ENCODE measurements around the gene SPINK1. TPM values are rescaled to one million over a fixed set of nuclear protein-coding genes. Genes with fewer than 3 reads are reported as not detected.

Gene SPINK1
- total RNA-seq, 1 experiment from 2014 or later, result not detected

GRCh38 chr5:147869112-147869511 lies 37.6 kb upstream of the SPINK1 start:
- Histone ChIP-seq H3K9me3 (ENCODE audit: insufficient read depth, low read depth) (no peaks in the 10 kb centered on the region), H3K79me2 (ENCODE audit: low read depth) (no peaks in the 10 kb centered on the region), H3F3A (ENCODE audit: insufficient read depth, low read depth) (no peaks in the 10 kb centered on the region), H3K27ac (no peak overlapping the region), H3K27me3 (ENCODE audit: insufficient read depth, low read depth) (no peaks in the 10 kb centered on the region), H3K4me2 (no peak overlapping the region), H3K4me1 (replicated peaks; ENCODE audit: insufficient read depth) (no peaks in the 10 kb centered on the region), H3K4me3 (no peak overlapping the region), H2AFZ (no peak overlapping the region), H4K20me1 (ENCODE audit: insufficient read depth) (no peaks in the 10 kb centered on the region), H3K9me2 (ENCODE audit: insufficient read depth) (no peaks in the 10 kb centered on the region), H3K36me3 (ENCODE audit: low read depth) (no peaks in the 10 kb centered on the region)
- POLR2A ChIA-PET (ENCODE audit: unreplicated experiment), result no interaction called here
- CTCF ChIA-PET, result no interaction called here
- BruUV-seq (replicated peaks), result no TSS peak
- no peak for TF ChIP-seq CTCF (conservative IDR thresholded peaks at IDR 0.05)
- no peak for TF ChIP-seq EZH2 (IDR thresholded peaks at IDR 0.05; ENCODE audit: low read depth)
- intact Hi-C loops (cut with micrococcal nuclease; ENCODE audit: unreplicated experiment), result no loop called here
- no peak for DNase-seq

DNA sequence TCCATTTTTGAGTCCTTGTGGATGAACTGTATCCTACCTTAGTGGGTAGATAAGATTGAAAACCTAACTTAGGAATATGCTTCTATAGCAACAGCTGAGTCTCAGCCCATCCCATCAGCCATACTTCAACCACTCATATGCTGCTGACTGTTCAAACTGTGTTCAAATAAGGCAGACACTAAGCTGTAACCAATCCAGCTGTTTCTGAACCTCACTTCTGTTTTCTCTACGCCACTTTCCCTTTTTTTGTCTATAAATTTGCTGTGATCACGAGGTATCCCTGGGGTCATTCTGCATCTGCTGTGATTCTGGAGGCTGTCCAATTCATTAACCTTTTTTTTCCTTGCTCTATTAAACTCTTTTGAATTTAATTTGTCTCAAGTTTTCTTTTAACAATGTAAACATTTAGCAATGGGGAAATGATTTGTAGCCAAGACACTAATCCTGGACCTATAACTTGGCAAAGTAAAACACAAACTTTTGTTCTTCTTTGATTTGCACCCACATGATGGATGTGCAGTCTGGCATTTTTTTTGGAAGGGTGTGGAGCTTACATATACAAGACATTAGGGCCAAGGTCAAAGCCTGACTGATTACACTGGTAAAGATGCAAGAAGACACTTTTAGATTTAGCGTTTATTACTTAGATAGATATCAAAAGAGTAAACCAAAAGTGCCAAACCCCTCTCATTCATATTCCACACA lies 32.1 kb upstream of the SPINK1 start:
- Histone ChIP-seq H3K4me3 (no peak overlapping the region), H3K9me2 (ENCODE audit: insufficient read depth) (no peaks in the 10 kb centered on the region), H3K79me2 (ENCODE audit: low read depth) (no peaks in the 10 kb centered on the region), H4K20me1 (ENCODE audit: insufficient read depth) (no peaks in the 10 kb centered on the region), H2AFZ (no peak overlapping the region), H3K27ac (no peak overlapping the region), H3K9me3 (ENCODE audit: insufficient read depth, low read depth) (no peaks in the 10 kb centered on the region), H3K27me3 (ENCODE audit: insufficient read depth, low read depth) (no peaks in the 10 kb centered on the region), H3F3A (ENCODE audit: insufficient read depth, low read depth) (no peaks in the 10 kb centered on the region), H3K4me1 (replicated peaks; ENCODE audit: insufficient read depth) (no peaks in the 10 kb centered on the region), H3K36me3 (ENCODE audit: low read depth) (no peaks in the 10 kb centered on the region), H3K4me2 (no peak overlapping the region)
- intact Hi-C loops (cut with micrococcal nuclease; ENCODE audit: unreplicated experiment), result no loop called here
- BruUV-seq (replicated peaks), result no TSS peak
- no peak for DNase-seq
- CTCF ChIA-PET, result no interaction called here
- TF ChIP-seq EZH2 (IDR thresholded peaks at IDR 0.05; ENCODE audit: low read depth) (no peak), CTCF (conservative IDR thresholded peaks at IDR 0.05) (no peak)
- POLR2A ChIA-PET (ENCODE audit: unreplicated experiment), result no interaction called here

DNA sequence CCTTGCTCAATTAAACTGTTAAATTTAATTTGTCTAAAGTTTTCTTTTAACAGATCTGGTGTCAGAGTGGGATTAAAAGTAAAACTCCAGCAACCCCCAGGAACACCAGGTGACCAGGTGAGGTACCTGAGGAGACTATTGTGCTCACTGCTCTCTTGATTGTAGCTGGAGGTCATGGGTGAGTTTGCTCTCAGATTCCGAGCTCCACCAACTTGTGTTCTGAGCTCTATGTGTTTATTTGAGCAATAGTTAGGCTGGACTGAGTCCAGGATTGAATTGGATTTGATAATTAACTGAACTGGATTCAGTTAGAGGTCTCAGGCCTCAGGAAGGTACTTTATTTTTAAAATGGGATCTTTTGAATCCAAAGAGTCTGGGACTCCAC lies 29.2 kb upstream of the SPINK1 start:
- H3K9me3 ChIP-seq (ENCODE audit: insufficient read depth, low read depth), result no peaks in the 10 kb centered on the region
- H3K4me3 ChIP-seq, result no peak overlapping the region
- H3K79me2 ChIP-seq (ENCODE audit: low read depth), result no peaks in the 10 kb centered on the region
- no peak for DNase-seq
- no peaks in the 10 kb centered on the region for H3F3A ChIP-seq (ENCODE audit: insufficient read depth, low read depth)
- no peaks in the 10 kb centered on the region for H3K36me3 ChIP-seq (ENCODE audit: low read depth)
- no peak overlapping the region for H2AFZ ChIP-seq
- no peaks in the 10 kb centered on the region for H3K9me2 ChIP-seq (ENCODE audit: insufficient read depth)
- H3K4me2 ChIP-seq, result no peak overlapping the region
- no peak for TF ChIP-seq CTCF (conservative IDR thresholded peaks at IDR 0.05)
- no peak for TF ChIP-seq EZH2 (IDR thresholded peaks at IDR 0.05; ENCODE audit: low read depth)
- no peak overlapping the region for H3K27ac ChIP-seq
- no peaks in the 10 kb centered on the region for H3K27me3 ChIP-seq (ENCODE audit: insufficient read depth, low read depth)
- intact Hi-C loops (cut with micrococcal nuclease; ENCODE audit: unreplicated experiment), result no loop called here
- ChIA-PET CTCF (interaction anchor here (1.5 kb wide), 1 partner anchor 26 kb away, joined by 5 read pairs; no protein-coding TSS in a partner anchor), POLR2A (ENCODE audit: unreplicated experiment) (no interaction called here)
- no peaks in the 10 kb centered on the region for H3K4me1 ChIP-seq (replicated peaks; ENCODE audit: insufficient read depth)
- BruUV-seq (replicated peaks), result no TSS peak
- H4K20me1 ChIP-seq (ENCODE audit: insufficient read depth), result no peaks in the 10 kb centered on the region
